GM12892 (cell line): ENCODE data around the gene DDX1.

Experiments
- DNase-seq: peaks from one replicate; pipeline ENCODE4 v3.0.0; 2011; ENCODE audit not compliant: insufficient read length
- FAIRE-seq: peaks from 2 replicates; lab custom pipeline; 2011; peaks lifted over from hg19 to GRCh38; lab: Jason Lieb, UNC
- POLR2A ChIP-seq: IDR thresholded peaks from 2 replicates; pipeline ENCODE4 v1.6.1; 2011; ENCODE audit warnings: low read depth, low read length, control low read depth
- POLR2AphosphoS5 ChIP-seq: IDR thresholded peaks from 2 replicates; pipeline ENCODE4 v1.6.1; 2011; ENCODE audit warnings: low read depth, low read length, control low read depth
- TAF1 ChIP-seq: IDR thresholded peaks from 2 replicates; pipeline ENCODE4 v1.6.1; 2011; ENCODE audit warnings: low read depth, mild to moderate bottlenecking, control low read depth, low read length, borderline replicate concordance

The DDX1 gene

DNA sequence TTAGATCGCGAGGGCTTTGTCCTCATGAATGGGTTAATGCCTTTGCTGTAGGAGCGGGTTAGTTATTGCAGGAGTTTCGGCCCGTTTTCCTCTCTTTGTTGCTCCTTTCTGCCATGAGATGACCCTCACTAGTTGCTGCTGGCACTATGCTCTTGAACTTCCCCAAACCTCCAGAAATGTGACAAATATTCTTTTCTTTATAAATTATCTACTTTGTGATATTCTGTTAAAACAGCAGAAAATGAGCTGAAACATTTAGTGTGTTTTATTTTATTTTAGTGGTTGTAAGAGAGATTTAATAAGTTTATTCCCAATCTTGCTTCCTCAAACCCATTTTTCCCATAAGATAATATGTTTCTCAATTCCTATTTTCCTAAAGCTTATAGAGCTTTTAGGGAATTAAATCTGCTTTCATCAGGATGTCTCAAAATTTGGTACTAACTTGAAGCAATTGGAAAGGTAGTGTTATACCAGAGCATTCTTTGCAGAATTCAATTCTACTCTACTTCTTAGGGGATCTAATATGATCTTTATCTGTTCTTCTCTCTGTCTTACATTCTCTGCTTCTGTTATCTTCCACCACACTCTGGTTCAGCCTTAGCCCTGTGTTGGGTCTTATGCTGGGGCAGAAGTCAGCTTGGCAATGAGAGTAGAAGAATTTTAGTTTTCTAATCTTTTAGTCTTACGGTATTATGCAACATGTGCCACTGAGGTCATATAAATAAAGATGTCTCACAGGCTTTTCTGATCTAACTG, 23.1 kb downstream of the DDX1 start:
- TF ChIP-seq TAF1 (no peak), POLR2A (no peak), POLR2AphosphoS5 (no peak)
- DNase-seq (no peak), FAIRE-seq (no peak)

- no peak for FAIRE-seq
- TF ChIP-seq POLR2AphosphoS5: no peak
- no peak for TF ChIP-seq POLR2A
- TF ChIP-seq TAF1: no peak
- no peak for DNase-seq
Observed at GRCh38 chr2:15615301-15615920, 23.7 kb downstream of the DDX1 start.

DNA sequence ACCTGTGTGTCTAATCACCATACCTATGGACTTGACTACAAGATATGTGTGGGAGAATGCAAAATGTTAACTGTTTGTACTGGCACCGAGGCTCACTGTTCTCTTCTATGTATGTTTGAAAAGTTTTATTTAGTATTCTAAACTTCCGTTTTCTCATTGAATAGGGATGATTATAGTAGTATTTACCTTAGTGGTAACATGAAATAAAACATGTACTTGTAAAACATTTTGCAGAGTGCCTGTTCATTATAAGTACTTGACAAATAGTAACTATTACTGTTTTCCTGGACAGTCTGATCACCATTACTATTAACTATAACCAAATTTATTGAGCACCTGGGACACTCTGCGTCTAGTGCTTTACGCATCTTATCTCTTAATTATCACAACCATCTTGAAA, 24.8 kb downstream of the DDX1 start:
- DNase-seq (no peak), FAIRE-seq (no peak)

GRCh38 chr2:15616850-15617777, 25.4 kb downstream of the DDX1 start:
- FAIRE-seq: no peak

More for the DNA sequence above, 24.8 kb downstream of the DDX1 start:
- TF ChIP-seq TAF1 (no peak), POLR2AphosphoS5 (no peak), POLR2A (no peak)

DNA sequence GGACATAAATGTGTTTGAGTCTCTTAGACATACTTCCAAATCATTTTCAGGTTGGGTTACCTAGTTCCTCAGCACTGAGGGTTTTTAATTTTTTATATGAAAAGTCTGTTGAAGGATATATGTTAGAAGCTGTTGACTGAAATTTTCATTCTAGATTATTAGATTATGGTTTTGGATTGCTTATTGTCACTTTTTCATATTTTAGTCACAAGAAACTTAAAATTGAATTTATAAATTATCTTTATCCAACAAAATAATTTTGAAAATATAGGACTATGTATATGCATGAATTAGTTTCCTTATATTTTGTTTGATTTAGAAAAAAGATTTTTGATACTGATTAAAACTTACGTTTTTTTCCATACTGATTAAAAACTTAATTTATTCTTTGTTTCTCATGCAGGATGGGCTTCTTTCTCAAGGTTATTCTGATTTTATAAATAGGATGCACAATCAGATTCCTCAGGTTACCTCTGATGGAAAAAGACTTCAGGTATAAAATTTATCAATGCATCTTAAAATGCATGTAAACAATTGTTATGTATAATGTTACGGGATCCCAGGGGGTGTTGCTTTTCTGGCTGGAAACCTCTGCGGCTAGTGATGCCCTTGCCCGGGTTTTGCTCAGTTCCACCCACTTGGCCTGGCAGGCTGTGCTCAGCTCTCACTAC, 26.2 kb downstream of the DDX1 start:
- TF ChIP-seq POLR2AphosphoS5: no peak
- no peak for TF ChIP-seq POLR2A
- TF ChIP-seq TAF1: no peak
- FAIRE-seq (no peak), DNase-seq (no peak)

More at GRCh38 chr2:15616850-15617777, 25.4 kb downstream of the DDX1 start:
- no peak for DNase-seq
- TF ChIP-seq POLR2AphosphoS5: no peak
- no peak for TF ChIP-seq POLR2A
- no peak for TF ChIP-seq TAF1

DNA sequence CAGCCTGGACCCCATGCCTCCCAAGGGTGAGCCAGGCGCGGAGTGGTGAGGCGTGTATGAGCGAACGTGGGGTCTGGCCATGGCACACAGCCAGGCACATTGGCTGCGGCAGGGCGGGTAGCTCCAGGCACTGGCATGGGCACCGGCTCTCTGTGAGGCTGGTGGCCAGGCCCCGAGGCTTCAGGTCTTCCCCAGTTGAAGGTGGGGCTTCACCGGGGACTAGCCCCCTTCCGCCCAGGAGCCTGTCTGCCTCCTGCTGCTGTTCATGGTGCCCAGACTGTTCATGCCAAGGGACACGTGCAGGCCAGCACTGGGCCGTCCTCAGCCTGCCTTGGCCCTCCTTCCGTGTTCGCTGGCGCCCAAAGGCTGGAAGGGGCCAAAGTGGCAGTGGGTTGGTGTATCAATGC, 26.8 kb downstream of the DDX1 start:
- no peak for FAIRE-seq
- DNase-seq: no peak
- TF ChIP-seq TAF1: no peak
- TF ChIP-seq POLR2A: no peak
- no peak for TF ChIP-seq POLR2AphosphoS5

DNA sequence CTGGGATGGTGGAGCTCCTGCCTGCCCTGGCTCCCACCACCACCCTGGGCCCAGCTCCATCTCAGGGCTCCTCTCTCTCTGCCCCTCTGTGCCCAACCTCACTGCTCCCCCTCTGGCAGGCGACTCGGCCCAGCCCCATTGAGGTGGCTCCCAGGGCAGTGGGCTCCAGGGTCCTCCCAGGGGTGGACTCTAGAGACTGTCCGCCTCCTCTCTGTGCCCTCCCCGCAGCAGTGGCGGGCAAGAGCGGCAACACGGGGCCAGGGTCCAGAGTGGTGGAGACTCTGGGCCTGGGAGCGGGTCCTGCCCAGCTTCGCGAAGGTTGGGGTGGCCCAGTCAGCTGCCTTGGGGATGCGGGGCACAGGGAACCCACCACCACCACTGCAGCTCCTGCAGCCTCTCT, 27.4 kb downstream of the DDX1 start:
- FAIRE-seq: no peak
- DNase-seq: no peak
- TF ChIP-seq TAF1 (no peak), POLR2A (no peak), POLR2AphosphoS5 (no peak)

- no peak for FAIRE-seq
- TF ChIP-seq POLR2A: no peak
- no peak for TF ChIP-seq TAF1
- no peak for TF ChIP-seq POLR2AphosphoS5
- DNase-seq: no peak
Observed at GRCh38 chr2:15619510-15619909, 27.8 kb downstream of the DDX1 start.

- TF ChIP-seq POLR2AphosphoS5 (no peak), TAF1 (no peak), POLR2A (no peak)
- FAIRE-seq (no peak), DNase-seq (no peak)
Observed at GRCh38 chr2:15619938-15620337, 28.3 kb downstream of the DDX1 start.

DNA sequence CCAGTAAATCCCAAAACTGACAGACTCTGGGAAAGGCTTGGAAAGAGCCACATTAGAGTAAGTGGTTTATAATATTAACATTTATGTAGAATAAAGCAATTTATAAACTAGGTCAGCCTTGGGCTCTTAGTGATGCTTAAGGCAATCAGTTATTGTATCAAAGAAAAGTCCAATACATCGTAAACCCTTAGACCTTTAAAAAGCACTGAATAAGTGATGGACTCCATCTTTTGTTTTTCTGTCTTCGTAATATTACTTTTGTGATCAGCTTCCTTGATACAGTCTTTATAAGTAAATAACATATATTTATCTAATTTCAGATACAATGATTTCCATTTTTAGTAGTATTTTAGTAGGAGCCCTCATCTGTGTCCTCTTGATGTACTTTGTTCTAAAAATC, 28.7 kb downstream of the DDX1 start:
- TF ChIP-seq TAF1 (no peak), POLR2AphosphoS5 (no peak), POLR2A (no peak)
- DNase-seq (no peak), FAIRE-seq (no peak)
